22Rv1 (cell line): ENCODE measurements around the gene CADM1.

ENCODE experiments used
- H3K27ac ChIP-seq: fragments of 450-650 bp; 2 replicates; pipeline ENCODE4 v1.5.1; 2017
- CTCF ChIP-seq: fragments of 450-650 bp; IDR thresholded peaks from 2 replicates; pipeline ENCODE4 v1.5.1; 2017; ENCODE audit warnings: mild to moderate bottlenecking
- ZFX ChIP-seq: fragments of 450-650 bp; IDR thresholded peaks from 2 replicates; pipeline ENCODE4 v1.6.1; 2017; ENCODE audit warnings: antibody characterized with exemption, borderline replicate concordance

Gene CADM1

GRCh38 chr11:115321605-115322289 is 182.5 kb downstream of the CADM1 start:
- no peak overlapping the region for H3K27ac ChIP-seq
- no peak for TF ChIP-seq ZFX
- TF ChIP-seq CTCF, result no peak

- H3K27ac ChIP-seq, result no peak overlapping the region
- TF ChIP-seq CTCF (no peak), ZFX (no peak)
Measured at GRCh38 chr11:115317277-115318185, 186.7 kb downstream of the CADM1 start.

- no peak overlapping the region for H3K27ac ChIP-seq
- TF ChIP-seq ZFX, result no peak
- no peak for TF ChIP-seq CTCF
Measured at GRCh38 chr11:115316696-115317095, 187.5 kb downstream of the CADM1 start.

- H3K27ac ChIP-seq, result no peak overlapping the region
- TF ChIP-seq ZFX (no peak), CTCF (no peak)
Measured at GRCh38 chr11:115314330-115314920, 189.8 kb downstream of the CADM1 start.

- TF ChIP-seq ZFX, result no peak
- TF ChIP-seq CTCF, result no peak
- no peak overlapping the region for H3K27ac ChIP-seq
Measured at GRCh38 chr11:115313224-115313838, 190.9 kb downstream of the CADM1 start.

- TF ChIP-seq ZFX (no peak), CTCF (no peak)
- H3K27ac ChIP-seq, result no peak overlapping the region
Measured at GRCh38 chr11:115311949-115312348, 192.3 kb downstream of the CADM1 start.
